Middle frontal gyrus (tissue), 1 donor: Measurements from ENCODE around the gene KLK1.
A peak's percentile ranks its signal among the peaks of the same experiment; 100 is the strongest.

ENCODE experiments used
- DNase-seq: peaks from one replicate; pipeline ENCODE4 v3.0.0-alpha.2; 2015; ENCODE audit warnings: low spot score; ENCODE audit errors: extremely low spot score

KLK1 gene

DNA sequence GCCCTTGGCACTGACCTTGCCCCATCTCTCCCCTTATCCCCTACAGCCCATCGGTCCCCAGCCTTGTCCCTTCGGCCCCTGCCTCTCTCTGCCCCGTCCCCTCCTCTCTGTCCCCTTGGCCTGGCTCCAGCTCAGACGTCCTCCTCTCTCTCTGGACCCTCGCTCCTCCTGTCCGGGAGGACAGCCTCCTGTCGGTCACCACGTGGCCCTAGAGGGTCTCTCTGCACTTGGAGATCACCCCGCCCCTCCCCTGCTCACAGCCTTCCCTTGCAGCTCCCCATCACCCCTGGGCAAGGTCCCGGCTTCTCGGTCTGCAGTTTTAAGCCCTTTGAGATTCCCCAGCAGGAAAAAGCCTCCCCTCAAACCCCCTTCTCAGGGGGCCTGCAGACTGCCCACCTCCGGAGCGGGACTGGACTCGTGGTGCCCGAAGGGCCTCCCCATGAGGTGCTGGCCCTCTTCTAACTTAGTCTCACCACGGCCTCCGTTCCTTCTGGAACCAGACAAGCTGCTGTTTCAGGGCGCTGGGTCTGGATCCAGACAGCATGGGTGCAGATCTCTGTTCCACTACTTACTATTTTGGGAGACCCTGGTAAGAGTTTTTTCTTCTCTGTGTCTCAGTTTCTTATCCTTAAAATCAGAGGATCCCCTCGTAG lies 13.1 kb upstream of the KLK1 start:
- DNase-seq, result no peak

DNA sequence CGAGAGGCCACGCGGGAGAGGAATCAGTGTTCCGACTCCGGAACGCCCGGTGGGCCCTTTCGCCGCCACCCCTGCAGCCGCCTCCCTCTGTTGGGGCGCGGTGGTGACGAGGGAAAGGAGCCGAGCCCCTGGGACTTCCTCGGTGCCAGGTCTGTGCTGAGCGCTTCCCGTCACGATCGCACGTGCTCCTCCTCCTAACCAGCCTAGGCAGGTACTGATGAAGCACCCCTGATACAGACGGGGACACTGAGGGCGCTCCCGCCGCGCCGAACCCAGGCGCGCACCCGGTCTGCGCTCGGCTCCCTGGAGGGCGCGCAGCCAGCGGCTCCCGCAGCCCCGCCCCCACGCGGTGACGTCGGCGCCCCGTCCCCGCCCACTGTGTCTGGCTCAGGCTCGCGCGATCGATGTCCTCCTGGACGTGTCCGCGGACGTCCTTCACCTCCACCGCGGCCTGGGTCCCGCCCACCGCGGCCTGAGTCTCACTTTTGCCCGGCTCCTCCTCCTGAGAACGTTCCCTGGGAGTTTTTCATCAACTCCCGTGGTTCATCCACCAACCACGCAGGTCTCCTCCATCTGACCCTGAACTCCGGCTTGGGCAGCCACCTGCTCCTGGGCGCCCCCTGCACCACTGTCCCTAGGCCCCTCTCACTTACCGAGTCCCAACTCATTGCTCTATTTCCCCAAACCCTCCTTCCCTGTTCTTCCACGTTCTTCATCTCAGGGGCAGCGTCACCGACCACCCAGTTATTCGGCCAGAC lies 12.4 kb upstream of the KLK1 start:
- peak; percentile 4 for DNase-seq

DNA sequence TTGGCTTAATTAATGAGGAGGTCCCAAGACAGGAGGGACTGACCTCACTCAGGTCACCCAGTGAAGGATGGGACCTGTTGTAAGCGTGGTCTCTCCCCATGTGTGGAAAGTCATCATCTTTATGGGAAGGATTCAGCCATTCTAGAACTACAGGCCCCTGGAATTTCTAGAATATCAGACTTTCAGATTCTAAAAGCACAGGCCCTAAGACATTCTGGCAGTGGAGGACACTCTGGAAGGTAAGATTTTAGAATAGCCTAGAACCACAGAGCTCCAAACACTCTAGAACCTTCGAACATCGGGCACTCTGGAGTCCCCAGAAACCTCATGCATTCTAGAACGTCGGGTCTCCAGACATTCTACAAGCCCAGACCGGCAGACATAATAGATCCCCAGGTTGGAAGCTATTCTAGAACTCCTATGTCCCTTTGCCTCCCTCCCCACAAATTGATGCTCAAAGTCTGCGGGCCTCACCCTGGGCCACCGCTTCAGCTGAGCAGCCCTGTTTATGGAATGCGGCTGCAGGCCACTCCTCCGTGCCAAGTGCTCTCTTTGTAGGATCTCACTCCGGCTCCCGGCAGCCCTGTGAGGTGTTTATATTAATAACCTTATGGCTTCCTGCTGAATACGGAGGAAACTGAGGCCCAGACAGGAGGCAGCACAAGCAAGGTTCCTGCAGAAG lies 11.7 kb upstream of the KLK1 start:
- no peak for DNase-seq

DNA sequence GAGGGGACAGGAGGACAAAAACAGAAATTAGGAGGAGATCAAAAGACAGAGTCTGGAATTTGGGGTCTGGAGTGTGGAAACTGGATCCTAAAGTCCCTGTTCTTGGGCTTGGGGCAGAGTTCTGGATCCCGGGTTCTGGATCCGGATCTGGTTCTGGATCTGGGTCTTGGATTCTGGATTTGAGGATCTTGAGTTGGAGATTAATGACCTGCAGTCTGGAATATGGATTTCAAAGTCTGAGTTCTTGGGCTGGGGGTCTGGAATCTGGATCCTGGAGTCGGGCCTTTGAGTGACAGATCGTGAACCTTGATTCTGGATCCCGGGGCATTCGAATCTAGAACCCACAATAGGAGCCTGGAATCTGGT lies 10.2 kb upstream of the KLK1 start:
- no peak for DNase-seq

DNA sequence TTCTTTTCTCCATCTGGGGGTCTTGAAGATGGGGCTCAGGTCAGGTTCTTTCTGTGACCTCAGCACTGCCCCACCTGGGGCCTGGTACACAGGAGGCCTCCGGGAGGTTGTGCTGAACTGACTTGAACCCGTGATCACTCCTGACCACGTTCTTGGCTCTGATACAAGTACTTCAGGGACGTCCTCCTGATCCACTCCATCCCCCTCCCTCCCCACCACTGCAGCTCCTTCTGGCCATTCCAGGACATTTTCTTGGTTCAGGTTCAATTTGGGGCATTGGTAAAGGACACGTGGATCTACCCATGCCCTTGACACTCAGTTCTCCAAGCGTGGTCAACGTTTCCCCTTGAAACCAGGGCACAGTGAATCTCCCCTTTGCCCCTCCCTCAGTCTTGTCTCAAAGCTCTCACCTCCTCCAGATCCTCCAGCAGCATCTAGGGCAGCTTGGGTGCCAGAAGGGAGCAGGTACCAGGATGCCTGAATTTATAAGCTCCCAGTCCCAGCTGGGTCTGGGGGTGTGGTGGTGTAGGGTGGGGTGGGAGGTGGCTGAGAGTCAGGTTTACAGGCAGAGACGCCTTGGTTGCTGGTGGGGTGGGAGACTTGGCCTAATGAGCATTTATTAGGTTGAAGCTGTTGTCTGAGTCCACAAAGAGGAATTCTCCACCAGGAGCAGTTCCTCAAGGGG lies 9.7 kb upstream of the KLK1 start, which contains the start of gene KLK15:
TSS of gene KLK15 (minus strand) at position 458 of the 685 bp plus-strand sequence. CDS start 2,082 bp downstream, outside the sequence.
- DNase-seq, result no peak

- DNase-seq, result no peak
Observed at GRCh38 chr19:50832666-50833065, 9.1 kb upstream of the KLK1 start.

DNA sequence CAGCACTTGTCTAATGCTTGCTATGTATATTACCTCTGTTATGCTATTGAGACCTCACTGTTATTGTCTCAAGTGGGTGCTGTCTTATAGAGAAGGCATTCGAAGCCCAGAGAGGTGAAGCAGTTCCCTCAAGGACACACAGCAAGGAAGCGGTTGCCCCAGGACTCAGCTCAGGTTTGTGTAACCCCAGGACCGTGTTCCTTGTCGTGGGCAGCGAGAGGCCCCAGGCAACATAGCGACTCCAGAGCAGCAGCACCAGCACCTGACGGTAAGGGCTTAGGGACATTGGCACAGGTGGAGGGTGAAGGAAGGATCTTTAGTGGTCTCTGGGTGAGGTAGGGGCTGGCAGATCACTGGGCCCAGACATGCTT lies 7.4 kb upstream of the KLK1 start:
- DNase-seq, result no peak

DNA sequence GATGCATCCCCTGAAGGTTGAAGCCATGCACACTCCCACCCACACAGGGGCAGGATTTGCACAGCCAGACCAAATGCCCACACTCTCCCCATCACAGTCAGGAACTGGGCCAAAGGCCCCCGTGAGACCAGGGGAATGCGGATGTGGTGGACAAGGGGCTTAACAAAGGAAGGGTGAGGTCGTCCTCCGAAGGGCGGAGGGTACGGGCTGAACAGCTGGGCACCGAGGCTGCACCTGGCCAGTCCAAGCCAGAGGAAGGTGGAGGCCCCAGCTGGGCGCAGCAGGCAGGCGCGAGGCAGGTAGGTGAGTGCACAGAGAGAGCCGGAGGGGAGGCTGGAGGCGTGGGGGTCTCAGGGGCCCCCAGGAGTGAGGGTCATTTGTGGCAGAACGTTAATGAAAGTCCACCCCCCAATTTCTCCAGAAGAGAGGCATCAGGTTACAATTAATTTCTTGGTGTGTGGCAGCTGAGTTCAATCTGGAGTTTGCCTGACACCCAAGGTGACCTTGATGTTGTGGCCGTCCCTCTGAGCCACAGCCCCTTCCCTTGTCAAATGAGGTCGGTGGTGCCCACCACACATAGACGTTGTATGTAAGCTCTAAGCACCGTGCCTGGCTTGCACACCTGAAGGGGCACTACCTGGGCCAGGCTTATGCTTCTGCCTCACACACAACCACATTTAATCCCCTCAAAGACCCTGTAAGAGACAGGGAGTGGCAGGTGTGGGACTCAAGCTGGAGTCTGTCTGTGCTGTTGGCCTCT lies 6.9 kb upstream of the KLK1 start:
- DNase-seq, result no peak

DNA sequence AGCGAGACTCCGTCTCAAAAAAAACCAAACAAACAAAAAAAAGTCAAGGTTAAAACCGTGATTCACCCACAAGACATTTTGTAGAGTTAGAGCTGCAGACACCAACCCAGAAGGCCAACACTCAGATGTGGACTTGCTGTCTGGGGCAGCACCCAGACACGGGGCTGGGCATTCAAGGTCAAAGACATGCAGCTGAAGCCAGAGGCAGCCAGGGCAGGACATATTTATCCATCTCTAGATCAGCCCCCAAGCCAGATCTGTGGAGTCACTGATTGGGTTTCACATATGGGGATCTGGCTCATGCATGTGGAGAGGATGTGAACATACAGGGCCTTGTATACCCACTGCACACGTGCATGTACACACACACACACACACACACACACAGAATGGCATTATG lies 6.2 kb upstream of the KLK1 start:
- no peak for DNase-seq

- DNase-seq, result no peak
Observed at GRCh38 chr19:50827476-50827875, 3.9 kb upstream of the KLK1 start.

DNA sequence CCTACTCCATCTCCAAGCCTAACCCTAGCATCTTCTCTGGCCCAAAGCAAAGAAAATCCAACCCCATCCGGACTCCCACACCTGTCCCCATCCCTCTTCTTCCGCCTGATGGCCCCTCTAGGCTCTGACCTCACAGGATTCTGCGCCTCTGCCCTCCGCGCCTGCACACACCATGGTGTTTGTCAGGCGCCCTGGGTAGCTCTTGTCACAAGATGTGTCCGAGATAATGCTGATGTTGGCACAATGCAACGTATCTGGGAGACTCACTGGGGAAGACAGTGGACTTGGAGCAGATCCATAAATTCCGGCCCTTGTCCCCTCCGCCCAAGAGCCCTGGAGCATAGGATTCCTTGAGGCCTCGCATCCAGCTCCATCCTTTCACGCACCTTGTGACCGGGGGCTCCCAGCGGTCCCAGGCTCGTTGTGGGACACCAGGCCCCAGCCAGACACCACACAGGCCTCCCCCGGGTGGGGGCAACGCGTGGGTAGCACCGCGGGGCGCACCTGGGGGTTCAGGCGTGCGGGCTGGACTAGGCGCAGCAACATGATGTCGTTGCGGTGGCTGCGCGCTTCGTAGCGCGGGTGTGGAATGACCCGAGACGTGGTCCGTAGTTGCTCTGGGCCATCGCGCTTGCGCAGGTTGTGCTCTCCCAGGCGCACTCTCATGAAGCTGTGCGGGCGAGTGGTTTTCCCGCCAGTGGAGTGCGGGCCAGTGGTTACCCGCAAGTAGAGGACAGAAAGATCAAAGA lies 3.1 kb upstream of the KLK1 start:
- DNase-seq, result no peak

- no peak for DNase-seq
Observed at GRCh38 chr19:50822661-50823208, 852 bp downstream of the KLK1 start.

DNA sequence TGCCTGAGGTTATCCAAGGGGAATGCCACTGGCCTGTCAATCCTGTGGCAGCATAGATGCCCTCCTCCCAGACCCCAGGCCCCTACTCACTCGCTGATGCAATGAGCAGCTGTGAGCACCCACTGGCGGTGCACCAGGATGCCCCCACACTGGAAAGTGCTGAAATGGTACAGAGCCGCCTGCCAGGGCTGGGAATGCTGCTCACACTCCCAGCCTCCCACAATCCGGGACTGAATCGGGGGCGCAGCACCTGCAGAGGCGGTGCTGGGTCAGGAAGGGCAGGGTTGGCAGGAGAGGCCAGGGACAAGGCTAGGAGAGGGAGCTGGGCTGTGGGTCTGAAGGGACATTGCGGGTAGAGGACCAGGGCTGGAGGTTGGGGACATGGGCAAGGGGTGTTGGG lies 2.0 kb downstream of the KLK1 start:
- no peak for DNase-seq

GRCh38 chr19:50821248-50821612 lies 2.4 kb downstream of the KLK1 start:
- DNase-seq, result no peak

GRCh38 chr19:50820549-50821247 lies 2.9 kb downstream of the KLK1 start:
- no peak for DNase-seq

- DNase-seq, result no peak
Observed at GRCh38 chr19:50820086-50820485, 3.5 kb downstream of the KLK1 start.

DNA sequence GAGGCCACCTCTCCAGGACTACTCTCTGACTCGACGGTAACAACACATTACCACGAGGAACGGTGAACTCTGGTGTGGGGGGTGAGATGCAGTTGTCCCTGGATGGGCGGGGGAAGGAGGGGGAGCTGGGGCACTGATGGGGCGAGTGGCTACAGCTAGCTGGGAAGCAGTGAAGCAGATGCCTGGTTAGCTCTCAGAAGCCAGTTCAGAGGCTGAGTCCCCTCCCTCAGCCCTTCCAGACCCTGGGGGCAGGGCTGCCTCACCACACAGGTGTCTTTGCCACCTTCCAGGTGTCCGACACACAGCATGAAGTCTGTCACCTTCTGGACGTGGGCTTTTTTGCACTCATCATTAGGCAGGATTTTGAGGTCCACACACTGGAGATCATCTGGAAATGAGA lies 4.0 kb downstream of the KLK1 start:
- no peak for DNase-seq

DNA sequence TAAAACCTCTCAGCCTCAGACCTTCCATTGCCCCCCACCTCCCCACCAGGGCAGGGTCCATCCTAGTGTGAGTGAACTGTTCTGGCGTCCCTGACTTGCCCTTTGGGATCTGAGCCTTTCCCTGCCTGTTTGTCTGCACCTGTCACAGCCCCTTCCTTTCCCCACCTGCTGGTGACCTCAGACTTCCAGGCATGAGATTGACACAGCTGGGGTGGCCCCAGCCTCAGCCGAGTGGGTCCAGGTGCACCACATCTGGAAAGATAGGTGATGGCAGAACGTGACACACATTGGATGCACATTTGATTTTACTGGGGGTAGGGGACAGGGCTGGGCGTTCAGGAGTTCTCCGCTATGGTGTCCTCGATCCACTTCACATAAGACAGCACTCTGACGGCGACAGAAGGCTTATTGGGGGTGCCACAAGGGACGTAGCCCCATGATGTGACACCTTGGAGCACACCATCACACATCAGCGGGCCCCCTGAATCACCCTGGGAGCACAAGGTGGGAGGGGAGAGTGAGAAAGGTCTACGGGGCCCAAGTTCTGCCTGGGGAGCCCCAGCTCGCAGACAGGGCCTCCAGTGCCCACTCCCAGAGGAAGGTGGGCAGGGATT lies 4.6 kb downstream of the KLK1 start:
- DNase-seq, result no peak
